AG09319 (cell line): ENCODE results near the gene SCYGR6.

Experiments
- DNase-seq: peaks from one replicate; pipeline ENCODE4 v3.0.0-alpha.2; 2010; ENCODE audit warnings: low read depth; ENCODE audit errors: extremely low read depth
- TF ChIP-seq, protein P1 (sequence below): IDR thresholded peaks from 2 replicates; pipeline ENCODE4 v1.5.1; 2011; ENCODE audit warnings: low read depth, mild to moderate bottlenecking, inconsistent platforms, low read length, moderate library complexity

SCYGR6 gene, protein sequence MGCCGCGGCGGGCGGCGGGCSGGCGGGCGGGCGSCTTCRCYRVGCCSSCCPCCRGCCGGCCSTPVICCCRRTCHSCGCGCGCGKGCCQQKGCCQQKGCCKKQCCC

GRCh38 chr2:227724394-227725039 is at the start of gene SCYGR6:
TSS of gene SCYGR6 (minus strand) at chr2:227724757. CDS start at chr2:227724757, 0 bp downstream.
- DNase-seq = no peak
- TF ChIP-seq, protein P1, sequence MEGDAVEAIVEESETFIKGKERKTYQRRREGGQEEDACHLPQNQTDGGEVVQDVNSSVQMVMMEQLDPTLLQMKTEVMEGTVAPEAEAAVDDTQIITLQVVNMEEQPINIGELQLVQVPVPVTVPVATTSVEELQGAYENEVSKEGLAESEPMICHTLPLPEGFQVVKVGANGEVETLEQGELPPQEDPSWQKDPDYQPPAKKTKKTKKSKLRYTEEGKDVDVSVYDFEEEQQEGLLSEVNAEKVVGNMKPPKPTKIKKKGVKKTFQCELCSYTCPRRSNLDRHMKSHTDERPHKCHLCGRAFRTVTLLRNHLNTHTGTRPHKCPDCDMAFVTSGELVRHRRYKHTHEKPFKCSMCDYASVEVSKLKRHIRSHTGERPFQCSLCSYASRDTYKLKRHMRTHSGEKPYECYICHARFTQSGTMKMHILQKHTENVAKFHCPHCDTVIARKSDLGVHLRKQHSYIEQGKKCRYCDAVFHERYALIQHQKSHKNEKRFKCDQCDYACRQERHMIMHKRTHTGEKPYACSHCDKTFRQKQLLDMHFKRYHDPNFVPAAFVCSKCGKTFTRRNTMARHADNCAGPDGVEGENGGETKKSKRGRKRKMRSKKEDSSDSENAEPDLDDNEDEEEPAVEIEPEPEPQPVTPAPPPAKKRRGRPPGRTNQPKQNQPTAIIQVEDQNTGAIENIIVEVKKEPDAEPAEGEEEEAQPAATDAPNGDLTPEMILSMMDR = no peak

- TF ChIP-seq, protein P1 = no peak
- no peak for DNase-seq
These were observed 49.6 kb upstream of the SCYGR6 start for GRCh38 chr2:227774011-227774624.

- no peak for DNase-seq
- TF ChIP-seq, protein P1 = no peak
These were observed 48.4 kb upstream of the SCYGR6 start for GRCh38 chr2:227772932-227773331.

- TF ChIP-seq, protein P1 = no peak
These were observed 47.7 kb upstream of the SCYGR6 start for GRCh38 chr2:227772197-227772661.

GRCh38 chr2:227767830-227768229 is 43.3 kb upstream of the SCYGR6 start:
- DNase-seq = no peak
- TF ChIP-seq, protein P1 = no peak

More at GRCh38 chr2:227772197-227772661, 47.7 kb upstream of the SCYGR6 start:
- DNase-seq = no peak

DNA sequence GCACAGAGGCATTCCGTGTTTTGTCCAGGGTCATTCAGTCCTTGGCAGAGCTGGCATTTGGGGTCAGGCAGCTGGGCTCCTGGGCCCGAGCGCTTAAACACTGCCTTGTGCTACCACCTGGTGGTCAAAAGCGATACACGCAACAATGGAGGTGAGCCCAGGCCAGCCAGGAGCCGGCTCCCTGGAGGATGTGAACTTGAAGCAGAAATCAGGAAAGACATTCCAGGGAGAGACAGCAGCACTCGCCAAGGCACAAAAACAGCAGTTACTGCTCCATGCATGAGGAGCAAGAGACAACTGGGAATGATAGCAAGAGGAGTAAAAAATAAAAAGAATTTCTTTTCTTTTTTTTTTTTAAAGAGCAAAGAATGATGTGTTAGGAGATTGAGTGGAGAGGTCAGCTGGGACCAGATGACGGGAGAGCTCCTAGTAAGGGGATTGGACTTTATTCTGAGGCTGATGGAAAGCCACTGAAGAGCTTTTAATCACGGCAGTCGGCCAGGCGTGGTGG is 41.9 kb upstream of the SCYGR6 start:
- peak; percentile 38 for DNase-seq
- TF ChIP-seq, protein P1 = peak; percentile 84
